A549 (cell line): Measurements from ENCODE around the gene SETD2. TPM values are rescaled to one million over a fixed set of nuclear protein-coding genes. Genes with fewer than 3 reads are reported as not detected.

Source experiments
- ATAC-seq, 2 experiments: fragments of 200-7000 bp in 1 of 2; fragments of >200 bp in 1 of 2; cut with Nextera tagmentation in 1 of 2; cut with Tn5 transposase in 1 of 2; 3 replicates each; pipeline versions ENCODE4 v1.8.0 to v1.9.1; 2018 to 2020; ENCODE audit warnings: mild to moderate bottlenecking in 1 of 2, moderate library complexity in 1 of 2
- CTCF ChIA-PET: fragments of 300-600 bp; sonication (Branson Sonifier 250); formaldehyde crosslinking; extraction: SDS; loops from one replicate; lab custom pipeline; 2021; ENCODE audit warnings: antibody characterized with exemption, inconsistent platforms; lab: Yijun Ruan, JAX
- POLR2A ChIA-PET: fragments of 350-600 bp; formaldehyde crosslinking; extraction: SDS; loops from one replicate; lab custom pipeline; 2021; ENCODE audit warnings: antibody characterized with exemption, inconsistent platforms; lab: Yijun Ruan, JAX
- DNase-seq, 2 experiments: peaks; one replicate each; pipeline versions ENCODE4 v3.0.0 to v3.0.0-alpha.2; 2011 to 2016; ENCODE audit warnings: low read depth in 1 of 2, low spot score in 1 of 2
- FAIRE-seq: peaks from 2 replicates; lab custom pipeline; 2011; peaks lifted over from hg19 to GRCh38; lab: Jason Lieb, UNC
- H3K27ac ChIP-seq, 2 experiments: fragments of >200 bp; sonication (Bioruptor Twin); formaldehyde crosslinking; 3 replicates each; pipeline ENCODE4 v1.5.1; 2016 to 2017
- H3K4me1 ChIP-seq: fragments of >200 bp; sonication (Bioruptor Twin); formaldehyde crosslinking; 3 replicates; pipeline ENCODE4 v1.6.1; 2016
- H3K4me2 ChIP-seq: fragments of >200 bp; sonication (Bioruptor Twin); formaldehyde crosslinking; 3 replicates; pipeline ENCODE4 v1.6.1; 2016
- H3K4me3 ChIP-seq: fragments of >200 bp; sonication (Bioruptor Twin); formaldehyde crosslinking; 3 replicates; pipeline ENCODE4 v1.5.1; 2016
- H3K9me3 ChIP-seq: fragments of >200 bp; sonication (Bioruptor Twin); formaldehyde crosslinking; 3 replicates; pipeline ENCODE4 v1.6.1; 2016
- ATOH8 ChIP-seq: fragments of 250-450 bp; sonication (Bioruptor Pico); IDR thresholded peaks from 2 replicates; pipeline ENCODE4 v1.5.0; 2020; ENCODE audit warnings: low read depth, mild to moderate bottlenecking, moderate library complexity
- BHLHE40 ChIP-seq: IDR thresholded peaks from 2 replicates; pipeline ENCODE4 v1.6.1; 2012; ENCODE audit warnings: low read depth, low read length, inconsistent platforms
- CHD2 ChIP-seq: fragments of 150-350 bp; IDR thresholded peaks from 2 replicates; pipeline ENCODE4 v1.6.1; 2014; ENCODE audit warnings: low read length; ENCODE audit not compliant: partially characterized antibody
- EHMT2 ChIP-seq: fragments of 200-600 bp; sonication (generic); IDR thresholded peaks from 2 replicates; pipeline ENCODE4 v1.6.1; 2016; ENCODE audit warnings: antibody characterized with exemption, low read depth, mild to moderate bottlenecking, moderate library complexity
- ESRRA ChIP-seq: fragments of 150-350 bp; IDR thresholded peaks from 2 replicates; pipeline ENCODE4 v1.6.1; 2014; ENCODE audit warnings: mild to moderate bottlenecking, low read length, borderline replicate concordance
- FOSB ChIP-seq: fragments of 250-450 bp; sonication (Bioruptor Pico); IDR thresholded peaks from 2 replicates; pipeline ENCODE4 v1.5.0; 2020; ENCODE audit warnings: mild to moderate bottlenecking, moderate library complexity
- GATA3 ChIP-seq: IDR thresholded peaks from 2 replicates; pipeline ENCODE4 v1.6.1; 2012; ENCODE audit warnings: borderline replicate concordance
- HDAC2 ChIP-seq: fragments of 200-600 bp; sonication (generic); IDR thresholded peaks from 2 replicates; pipeline ENCODE4 v1.6.1; 2016
- HEYL ChIP-seq: fragments of 250-450 bp; sonication (Bioruptor Pico); IDR thresholded peaks from 2 replicates; pipeline ENCODE4 v1.8.0; 2021; ENCODE audit warnings: mild to moderate bottlenecking, moderate library complexity
- HMGXB4 ChIP-seq: fragments of 250-450 bp; sonication (Bioruptor Pico); IDR thresholded peaks from 2 replicates; pipeline ENCODE4 v1.5.0; 2021; ENCODE audit warnings: mild to moderate bottlenecking, moderate library complexity, borderline replicate concordance
- HOXB13 ChIP-seq: fragments of 250-450 bp; sonication (Bioruptor Pico); IDR thresholded peaks from 2 replicates; pipeline ENCODE4 v1.5.0; 2020; ENCODE audit warnings: low read depth, mild to moderate bottlenecking, moderate library complexity
- JUN ChIP-seq, 2 experiments: fragments of >200 bp; sonication (Bioruptor Twin); formaldehyde crosslinking; IDR thresholded peaks; 2 replicates in 1 of 2; 3 replicates in 1 of 2; pipeline ENCODE4 v1.6.1; 2016 to 2017
- KDM5A ChIP-seq: fragments of 200-600 bp; sonication (generic); IDR thresholded peaks from 2 replicates; pipeline ENCODE4 v1.6.1; 2016; ENCODE audit warnings: antibody characterized with exemption, mild to moderate bottlenecking
- MAX ChIP-seq: IDR thresholded peaks from 2 replicates; pipeline ENCODE4 v1.6.1; 2012
- MAZ ChIP-seq: fragments of 150-350 bp; IDR thresholded peaks from 2 replicates; pipeline ENCODE4 v1.6.1; 2014; ENCODE audit warnings: antibody characterized with exemption, low read depth, low read length, borderline replicate concordance
- MYC ChIP-seq: IDR thresholded peaks from 2 replicates; pipeline ENCODE4 v1.6.1; 2012; ENCODE audit warnings: mild to moderate bottlenecking, inconsistent platforms, low read length, improper control_type of control experiment, borderline replicate concordance
- NPAS2 ChIP-seq: fragments of 250-450 bp; sonication (Bioruptor Pico); IDR thresholded peaks from 2 replicates; pipeline ENCODE4 v1.8.0; 2022; ENCODE audit warnings: mild to moderate bottlenecking, moderate library complexity, borderline replicate concordance
- RARB ChIP-seq: fragments of 250-450 bp; sonication (Bioruptor Pico); IDR thresholded peaks from 2 replicates; pipeline ENCODE4 v1.8.0; 2021; ENCODE audit warnings: mild to moderate bottlenecking, moderate library complexity
- RCOR1 ChIP-seq: fragments of 150-350 bp; IDR thresholded peaks from 2 replicates; pipeline ENCODE4 v1.6.1; 2014; ENCODE audit warnings: antibody characterized with exemption, low read length, low read depth
- RFX5 ChIP-seq: fragments of 450-650 bp; IDR thresholded peaks from 2 replicates; pipeline ENCODE4 v1.7.1; 2014; ENCODE audit warnings: antibody characterized with exemption, mild to moderate bottlenecking, moderate library complexity
- SREBF2 ChIP-seq: fragments of 450-650 bp; IDR thresholded peaks from 2 replicates; pipeline ENCODE4 v1.6.1; 2014; ENCODE audit warnings: mild to moderate bottlenecking, moderate library complexity
- TP53 ChIP-seq: fragments of 250-450 bp; sonication (Bioruptor Pico); IDR thresholded peaks from 2 replicates; pipeline ENCODE4 v1.5.0; 2021; ENCODE audit warnings: mild to moderate bottlenecking, moderate library complexity
- ZC3H11A ChIP-seq: fragments of 450-650 bp; IDR thresholded peaks from 2 replicates; pipeline ENCODE4 v1.6.1; 2014; ENCODE audit warnings: antibody characterized with exemption, mild to moderate bottlenecking
- ZFP36 ChIP-seq: fragments of 450-650 bp; IDR thresholded peaks from 2 replicates; pipeline ENCODE4 v1.6.1; 2014; ENCODE audit warnings: borderline replicate concordance; ENCODE audit not compliant: partially characterized antibody
- ZNF302 ChIP-seq: fragments of 250-450 bp; sonication (Bioruptor Pico); IDR thresholded peaks from 2 replicates; pipeline ENCODE4 v1.9.0; 2021; ENCODE audit warnings: inconsistent platforms, mild to moderate bottlenecking, moderate library complexity
- ZSCAN20 ChIP-seq: fragments of 250-450 bp; sonication (Bioruptor Pico); IDR thresholded peaks from 2 replicates; pipeline ENCODE4 v1.8.0; 2022; ENCODE audit warnings: mild to moderate bottlenecking, moderate library complexity
- WGBS: methylation state at CpG from one replicate; pipeline ENCODE4 v1.1.6; 2017; ENCODE audit errors: missing lambda C conversion rate; 5-methylcytosine and 5-hydroxymethylcytosine counted together
- polyA plus RNA-seq, 4 experiments: library from polyadenylated mRNA; depleted of rRNA in 3 of 4; stranded (reverse); fragments of >200 nt; fragmentation: RNase III in 1 of 4; extraction: RNeasy Plus Mini Kit Qiagen cat#74134 plus additional on column Dnase treatment in 1 of 4; gene quantifications; 2 replicates in 3 of 4; 3 replicates in 1 of 4; pipeline ENCODE4 v1.2.3, GENCODE V29; 2011 to 2017
- TF ChIP-seq, protein P1 (sequence below): fragments of 150-350 bp; IDR thresholded peaks from 2 replicates; pipeline ENCODE4 v1.6.1; 2014; ENCODE audit warnings: low read depth, mild to moderate bottlenecking, low read length

The SETD2 gene
- polyA plus RNA-seq, 2 of the 4 experiments (the other 2 are of a cell fraction), result 16.8 to 26.1 TPM

- Histone ChIP-seq H3K27ac (no peak overlapping the region), H3K4me1 (no peaks in the 10 kb centered on the region; the same call in 2 of the 3 replicates), H3K4me3 (no peak overlapping the region), H3K9me3 (no peaks in the 10 kb centered on the region), H3K4me2 (no peak overlapping the region)
- DNase-seq (no peak), ATAC-seq (no peak), FAIRE-seq (no peak)
- 80% methylated on average over 1 of the region's 1 CpG for WGBS
- no peak for TF ChIP-seq BHLHE40
- TF ChIP-seq ZSCAN20 (CRISPR knock-in tag), result no peak
- no peak for TF ChIP-seq MAX
- TF ChIP-seq, protein P1, sequence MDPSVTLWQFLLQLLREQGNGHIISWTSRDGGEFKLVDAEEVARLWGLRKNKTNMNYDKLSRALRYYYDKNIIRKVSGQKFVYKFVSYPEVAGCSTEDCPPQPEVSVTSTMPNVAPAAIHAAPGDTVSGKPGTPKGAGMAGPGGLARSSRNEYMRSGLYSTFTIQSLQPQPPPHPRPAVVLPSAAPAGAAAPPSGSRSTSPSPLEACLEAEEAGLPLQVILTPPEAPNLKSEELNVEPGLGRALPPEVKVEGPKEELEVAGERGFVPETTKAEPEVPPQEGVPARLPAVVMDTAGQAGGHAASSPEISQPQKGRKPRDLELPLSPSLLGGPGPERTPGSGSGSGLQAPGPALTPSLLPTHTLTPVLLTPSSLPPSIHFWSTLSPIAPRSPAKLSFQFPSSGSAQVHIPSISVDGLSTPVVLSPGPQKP, result no peak
- no peak for TF ChIP-seq RCOR1
- TF ChIP-seq CHD2, result no peak
- TF ChIP-seq FOSB (CRISPR knock-in tag), result no peak
- TF ChIP-seq MYC, result no peak
- TF ChIP-seq HMGXB4 (CRISPR knock-in tag), result no peak
- no peak for TF ChIP-seq HEYL (CRISPR knock-in tag)
- TF ChIP-seq SREBF2, result no peak
- TF ChIP-seq RARB, result no peak
- CTCF ChIA-PET, result interaction anchor here (1.0 to 1.1 kb wide), 2 partner anchors 16 to 62 kb away, joined by 3 read pairs; no protein-coding TSS in a partner anchor
- POLR2A ChIA-PET, result no interaction called here
These were observed 55.4 kb downstream of the SETD2 start for GRCh38 chr3:47108546-47108945.

- Histone ChIP-seq H3K4me1 (no peaks in the 10 kb centered on the region; the same call in 2 of the 3 replicates), H3K4me2 (no peak overlapping the region), H3K27ac (no peak overlapping the region), H3K4me3 (no peak overlapping the region), H3K9me3 (no peaks in the 10 kb centered on the region)
- CTCF ChIA-PET, result interaction anchor here (1.8 kb wide), 1 partner anchor 12 kb away, joined by 4 read pairs; no protein-coding TSS in a partner anchor
- POLR2A ChIA-PET, result no interaction called here
- ATAC-seq, result no peak
- no peak for DNase-seq
- TF ChIP-seq JUN (IDR thresholded peaks at IDR 0.05), result no peak
- TF ChIP-seq TP53, result no peak
- TF ChIP-seq ZNF302 (CRISPR knock-in tag), result no peak
- no peak for TF ChIP-seq NPAS2 (CRISPR knock-in tag)
- TF ChIP-seq, protein P1, result no peak
- TF ChIP-seq SREBF2, result no peak
- TF ChIP-seq RFX5, result no peak
- TF ChIP-seq MAZ, result no peak
- no peak for TF ChIP-seq ZC3H11A
- TF ChIP-seq ATOH8 (CRISPR knock-in tag), result no peak
- TF ChIP-seq HOXB13, result no peak
- no peak for TF ChIP-seq EHMT2
- TF ChIP-seq KDM5A, result no peak
- no peak for TF ChIP-seq ESRRA
- TF ChIP-seq HDAC2, result no peak
- TF ChIP-seq ZFP36, result no peak
- TF ChIP-seq GATA3, result no peak
- no peak for TF ChIP-seq HEYL (CRISPR knock-in tag)
- no peak for FAIRE-seq
These were observed 59.7 kb downstream of the SETD2 start for GRCh38 chr3:47104259-47104658.
